ENCODE results near the gene ZNF74.
"Not testable (repeated sequence)": the region's sequence is repeated elsewhere in the genome, so short reads cannot be mapped to it uniquely, and the experiment has no call there.

The ZNF74 gene

GRCh38 chr22:20401376-20402014 lies 7.5 kb downstream of the ZNF74 start:
- no peak for DNase-seq

GRCh38 chr22:20402960-20403778 lies 9.2 kb downstream of the ZNF74 start:
- DNase-seq = no peak

GRCh38 chr22:20403779-20404140 lies 9.8 kb downstream of the ZNF74 start:
- no peak for DNase-seq

DNA sequence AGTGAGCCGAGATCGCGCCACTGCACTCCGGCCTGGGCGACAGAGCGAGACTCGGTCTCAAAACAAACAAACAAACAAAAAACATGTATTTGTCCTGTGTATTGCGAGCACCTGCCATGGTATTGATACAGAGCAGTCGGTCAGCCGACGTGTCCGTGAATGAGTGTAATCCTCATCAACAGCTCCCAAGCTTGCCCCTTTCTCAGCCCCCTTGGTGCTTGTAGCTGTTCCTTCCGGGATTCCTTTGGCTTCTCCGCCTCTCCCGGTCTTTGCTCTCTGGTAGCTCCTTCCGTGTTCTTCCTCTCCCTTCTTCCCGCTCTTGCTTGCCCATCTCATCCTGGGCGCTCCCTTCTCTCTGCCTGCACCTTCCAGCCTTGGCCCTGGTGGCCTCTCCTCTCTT lies 10.9 kb downstream of the ZNF74 start:
- DNase-seq = no peak

DNA sequence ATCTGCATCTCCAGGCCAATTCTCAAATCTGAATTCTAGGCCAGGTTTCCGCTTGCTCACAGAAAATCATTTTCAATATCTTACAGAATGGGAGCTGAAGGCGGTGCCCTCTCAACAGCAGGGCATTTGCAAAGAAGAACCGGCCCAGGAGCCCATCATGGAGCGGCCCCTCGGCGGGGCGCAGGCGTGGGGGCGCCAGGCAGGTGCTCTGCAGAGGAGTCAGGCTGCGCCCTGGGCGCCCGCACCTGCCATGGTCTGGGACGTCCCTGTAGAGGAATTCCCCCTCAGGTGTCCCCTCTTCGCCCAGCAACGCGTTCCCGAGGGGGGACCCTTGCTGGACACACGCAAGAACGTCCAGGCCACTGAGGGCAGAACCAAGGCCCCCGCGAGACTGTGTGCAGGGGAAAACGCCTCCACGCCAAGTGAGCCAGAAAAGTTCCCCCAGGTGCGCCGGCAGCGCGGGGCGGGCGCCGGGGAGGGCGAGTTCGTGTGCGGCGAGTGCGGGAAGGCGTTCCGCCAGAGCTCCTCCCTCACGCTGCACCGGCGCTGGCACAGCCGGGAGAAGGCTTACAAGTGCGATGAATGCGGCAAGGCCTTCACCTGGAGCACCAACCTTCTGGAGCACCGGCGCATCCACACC lies 11.5 kb downstream of the ZNF74 start:
- DNase-seq = no peak

DNA sequence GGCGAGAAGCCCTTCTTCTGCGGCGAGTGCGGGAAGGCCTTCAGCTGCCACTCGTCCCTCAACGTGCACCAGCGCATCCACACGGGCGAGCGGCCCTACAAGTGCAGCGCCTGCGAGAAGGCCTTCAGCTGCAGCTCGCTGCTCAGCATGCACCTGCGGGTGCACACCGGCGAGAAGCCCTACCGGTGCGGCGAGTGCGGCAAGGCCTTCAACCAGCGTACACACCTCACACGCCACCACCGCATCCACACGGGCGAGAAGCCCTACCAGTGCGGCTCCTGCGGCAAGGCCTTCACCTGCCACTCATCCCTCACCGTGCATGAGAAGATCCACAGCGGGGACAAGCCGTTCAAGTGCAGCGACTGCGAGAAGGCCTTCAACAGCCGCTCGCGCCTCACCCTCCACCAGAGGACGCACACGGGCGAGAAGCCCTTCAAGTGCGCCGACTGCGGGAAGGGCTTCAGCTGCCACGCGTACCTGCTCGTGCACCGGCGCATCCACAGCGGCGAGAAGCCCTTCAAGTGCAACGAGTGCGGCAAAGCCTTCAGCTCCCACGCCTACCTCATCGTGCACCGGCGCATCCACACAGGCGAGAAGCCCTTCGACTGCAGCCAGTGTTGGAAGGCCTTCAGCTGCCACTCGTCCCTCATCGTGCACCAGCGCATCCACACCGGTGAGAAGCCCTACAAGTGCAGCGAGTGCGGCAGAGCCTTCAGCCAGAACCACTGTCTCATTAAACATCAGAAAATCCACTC lies 12.2 kb downstream of the ZNF74 start:
- no peak for DNase-seq

DNA sequence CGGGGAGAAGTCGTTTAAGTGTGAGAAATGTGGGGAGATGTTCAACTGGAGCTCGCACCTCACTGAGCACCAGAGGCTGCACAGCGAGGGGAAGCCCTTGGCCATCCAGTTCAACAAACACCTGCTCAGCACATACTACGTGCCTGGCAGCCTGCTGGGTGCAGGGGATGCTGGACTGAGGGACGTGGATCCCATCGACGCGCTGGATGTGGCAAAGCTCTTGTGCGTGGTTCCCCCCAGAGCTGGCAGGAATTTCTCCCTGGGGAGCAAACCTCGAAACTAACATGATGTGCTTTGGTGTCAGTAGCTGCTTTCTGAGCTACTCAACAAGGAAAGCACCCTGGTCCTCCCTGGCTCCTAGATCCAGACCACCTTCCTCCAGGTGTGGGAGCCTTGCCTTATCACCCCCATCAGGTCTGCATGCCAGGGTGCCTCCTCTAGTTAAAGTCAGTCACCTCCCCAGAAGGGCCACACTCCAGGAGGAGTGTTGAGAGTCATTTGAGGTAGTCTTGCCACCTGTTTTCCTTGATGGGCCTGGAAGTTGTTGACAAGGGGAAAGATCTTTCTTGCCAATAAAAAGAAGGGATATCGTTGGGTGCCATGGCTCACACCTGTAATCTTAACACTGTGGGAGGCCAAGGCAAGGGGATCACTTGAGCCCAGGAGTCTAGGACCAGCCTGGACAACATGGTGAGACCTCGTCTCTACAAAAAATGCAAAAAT lies 12.9 kb downstream of the ZNF74 start:
- DNase-seq = no peak

GRCh38 chr22:20407829-20408228 lies 13.9 kb downstream of the ZNF74 start:
- DNase-seq = no peak

GRCh38 chr22:20408891-20409290 lies 14.9 kb downstream of the ZNF74 start:
- DNase-seq = no peak

DNA sequence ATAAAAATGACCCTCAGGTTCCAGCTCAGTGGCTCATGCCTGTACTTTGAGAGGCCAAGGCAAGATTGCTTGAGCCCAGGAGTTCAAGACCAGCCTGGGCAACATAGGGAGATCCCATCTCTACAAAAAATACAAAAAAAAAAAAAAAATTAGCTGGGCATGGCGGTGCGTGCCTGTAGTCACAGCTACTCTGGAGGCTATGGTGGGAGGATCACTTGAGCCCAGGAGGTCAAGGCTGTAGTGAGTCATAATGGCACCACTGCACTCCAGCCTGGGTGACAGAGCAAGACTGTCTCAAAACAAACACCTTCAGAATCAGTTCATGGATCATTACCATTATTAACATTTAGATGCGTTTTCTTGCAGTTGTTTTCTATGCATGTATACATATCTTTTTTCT lies 15.4 kb downstream of the ZNF74 start:
- DNase-seq = not testable (repeated sequence)

- no peak for DNase-seq
Observed at GRCh38 chr22:20412474-20413216, 18.7 kb downstream of the ZNF74 start.

- no peak for DNase-seq
Observed at GRCh38 chr22:20413217-20414058, 19.5 kb downstream of the ZNF74 start.

- DNase-seq = no peak
Observed at GRCh38 chr22:20414059-20414440, 20.1 kb downstream of the ZNF74 start.

DNA sequence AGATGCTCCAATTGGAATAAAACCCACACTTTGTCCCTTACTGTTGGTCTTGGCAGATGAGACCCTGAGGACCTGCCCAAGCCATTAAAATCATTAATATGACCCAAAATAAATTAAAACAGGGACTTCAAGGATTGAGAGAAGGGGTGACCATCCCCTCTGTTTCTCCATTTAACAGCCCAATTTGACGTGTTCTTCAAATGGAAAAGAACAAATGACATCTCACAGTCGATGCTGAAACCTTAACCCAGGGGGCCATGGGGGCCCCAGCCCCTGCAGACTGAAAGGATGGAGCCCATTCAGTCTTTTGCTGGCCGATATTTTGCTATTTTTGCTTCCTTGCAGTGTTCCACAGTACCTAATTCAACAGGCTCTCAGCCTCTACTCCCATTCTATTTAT lies 20.5 kb downstream of the ZNF74 start:
- no peak for DNase-seq

DNA sequence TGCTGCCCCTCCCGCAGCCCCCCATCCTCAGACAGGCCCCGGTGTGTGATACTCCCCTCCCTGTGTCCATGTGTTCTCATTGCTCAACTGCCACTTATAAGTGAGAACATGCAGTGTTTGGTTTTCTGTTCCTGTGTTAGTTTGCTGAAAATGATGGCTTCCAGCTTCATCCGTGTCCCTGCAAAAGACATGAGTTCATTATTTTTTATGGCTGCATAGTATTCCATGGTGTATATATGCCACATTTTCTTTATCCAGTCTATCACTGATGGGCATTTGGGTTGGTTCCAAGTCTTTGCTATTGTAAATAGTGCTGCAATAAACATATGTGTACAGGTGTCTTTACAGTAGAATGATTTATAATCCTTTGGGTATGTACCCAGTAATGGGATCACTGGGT lies 21.3 kb downstream of the ZNF74 start:
- not testable (repeated sequence) for DNase-seq

GRCh38 chr22:20415699-20416098 lies 21.7 kb downstream of the ZNF74 start:
- DNase-seq = not testable (repeated sequence)

DNA sequence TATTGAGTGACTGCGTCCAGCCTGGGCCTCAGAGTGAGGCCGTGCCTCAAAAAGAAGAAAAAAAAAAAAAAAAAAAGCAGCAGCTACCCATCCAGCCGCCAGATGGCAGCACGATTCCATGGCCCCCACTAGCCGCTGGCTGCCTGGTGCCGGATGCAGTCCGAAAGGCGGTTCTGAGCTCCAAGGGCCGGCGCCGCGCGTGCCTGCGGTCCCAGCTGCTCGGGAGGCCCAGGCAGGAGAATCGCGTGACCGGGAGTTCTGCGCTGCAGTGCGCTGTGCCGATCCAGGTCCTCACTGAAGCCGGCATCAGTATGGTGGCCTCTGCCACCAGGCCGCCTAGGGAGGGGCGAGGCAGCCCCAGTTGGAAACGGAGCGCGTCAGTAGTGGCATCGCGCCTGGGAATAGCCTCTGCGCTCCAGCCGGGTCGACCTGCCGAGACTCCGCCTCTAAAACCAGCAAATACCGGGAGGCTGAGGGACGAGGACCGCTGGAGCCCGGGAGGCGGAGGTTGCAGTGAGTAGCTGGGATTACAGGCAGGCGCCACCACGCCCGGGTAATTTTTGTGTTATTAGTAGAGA lies 24.3 kb downstream of the ZNF74 start:
- peak; percentile 69 to 79 for DNase-seq

- no peak for DNase-seq
Observed at GRCh38 chr22:20419664-20419951, 25.7 kb downstream of the ZNF74 start.

- no peak for DNase-seq
Observed at GRCh38 chr22:20420157-20420842, 26.3 kb downstream of the ZNF74 start.

DNA sequence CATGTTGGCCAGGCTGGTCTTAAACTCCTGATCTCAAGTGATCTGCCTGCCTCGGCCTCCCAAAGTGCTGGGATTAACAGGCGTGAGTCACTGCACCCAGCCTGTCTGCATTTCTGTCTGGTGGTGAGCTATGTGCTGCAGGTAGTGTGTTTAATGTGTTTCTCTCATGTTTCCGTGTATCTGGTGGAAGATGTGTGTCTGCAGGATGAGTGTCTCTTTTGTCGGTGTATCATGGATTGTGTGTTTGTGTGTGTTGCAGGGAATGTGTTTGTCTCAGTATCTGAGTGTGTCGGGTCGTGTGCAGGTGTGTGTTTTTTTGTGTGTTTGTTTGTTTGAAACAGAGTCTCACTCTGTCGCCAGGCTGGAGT lies 27.5 kb downstream of the ZNF74 start:
- no peak for DNase-seq

All from inflammatory macrophage (primary cell).